K562 (cell line): ENCODE measurements around the gene TMEM170A. TPM values are rescaled to one million over a fixed set of nuclear protein-coding genes. Genes with fewer than 3 reads are reported as not detected.
A peak's percentile ranks its signal among the peaks of the same experiment; 100 is the strongest.

Experiments used
- CREM ChIP-seq: IDR thresholded peaks from 2 replicates; pipeline ENCODE4 v1.6.1; 2014; ENCODE audit warnings: antibody characterized with exemption, low read depth
- CXXC5 ChIP-seq: fragments of 250-450 bp; sonication (Bioruptor Pico); IDR thresholded peaks from 2 replicates; pipeline ENCODE4 v1.8.0; 2022; ENCODE audit warnings: inconsistent platforms, mild to moderate bottlenecking, moderate library complexity
- E2F4 ChIP-seq: sonication (generic); formaldehyde crosslinking; IDR thresholded peaks from 2 replicates; pipeline ENCODE4 v1.8.0; 2022; ENCODE audit warnings: mild to moderate bottlenecking, low read depth, missing genetic modification reagents
- ELF1 ChIP-seq: fragments of 200-800 bp; sonication (Bioruptor generic); IDR thresholded peaks from 2 replicates; pipeline ENCODE4 v1.6.1; 2016; ENCODE audit warnings: missing genetic modification characterization, missing compliant biosample characterization
- ELF2 ChIP-seq: fragments of 250-450 bp; sonication (Bioruptor Pico); IDR thresholded peaks from 2 replicates; pipeline ENCODE4 v1.5.0; 2021; ENCODE audit warnings: mild to moderate bottlenecking
- ETV5 ChIP-seq: sonication (generic); formaldehyde crosslinking; IDR thresholded peaks from 2 replicates; pipeline ENCODE4 v1.4.0; 2020; ENCODE audit warnings: low read depth, mild to moderate bottlenecking, missing genetic modification reagents
- FOXP4 ChIP-seq: sonication (generic); formaldehyde crosslinking; IDR thresholded peaks from 2 replicates; pipeline ENCODE4 v1.8.0; 2022; ENCODE audit warnings: mild to moderate bottlenecking, missing genetic modification reagents, borderline replicate concordance
- MTF1 ChIP-seq: fragments of 250-450 bp; sonication (Bioruptor Pico); IDR thresholded peaks from 2 replicates; pipeline ENCODE4 v1.9.0; 2021; ENCODE audit warnings: moderate library complexity, mild to moderate bottlenecking, inconsistent platforms, borderline replicate concordance
- PHB2 ChIP-seq: fragments of 450-650 bp; IDR thresholded peaks from 2 replicates; pipeline ENCODE4 v1.6.1; 2017; ENCODE audit warnings: low read depth
- TCF3 ChIP-seq: sonication (generic); formaldehyde crosslinking; IDR thresholded peaks from 2 replicates; pipeline ENCODE4 v1.4.0; 2020; ENCODE audit warnings: mild to moderate bottlenecking, missing genetic modification reagents
- TFAM ChIP-seq: fragments of 250-450 bp; sonication (Bioruptor Pico); conservative IDR thresholded peaks from 2 replicates; pipeline ENCODE4 v1.5.0; 2021; ENCODE audit warnings: mild to moderate bottlenecking, moderate library complexity
- ZBTB43 ChIP-seq: sonication (generic); formaldehyde crosslinking; IDR thresholded peaks from 2 replicates; pipeline ENCODE4 v1.8.0; 2023; ENCODE audit warnings: mild to moderate bottlenecking, missing genetic modification reagents
- ZFPM2 ChIP-seq: fragments of 250-450 bp; sonication (Bioruptor Pico); IDR thresholded peaks from 2 replicates; pipeline ENCODE4 v1.5.1; 2022; ENCODE audit warnings: mild to moderate bottlenecking
- ZHX1 ChIP-seq: fragments of 150-350 bp; conservative IDR thresholded peaks from 2 replicates; pipeline ENCODE4 v1.6.1; 2014; ENCODE audit warnings: low read length
- ZNF134 ChIP-seq: fragments of 250-450 bp; sonication (Bioruptor Pico); conservative IDR thresholded peaks from 2 replicates; pipeline ENCODE4 v1.4.0; 2020
- ZNF395 ChIP-seq: fragments of 200-800 bp; sonication (Bioruptor generic); IDR thresholded peaks from 2 replicates; pipeline ENCODE4 v1.6.1; 2017; ENCODE audit warnings: missing genetic modification characterization, missing compliant biosample characterization
- ZNF79 ChIP-seq: fragments of 250-450 bp; sonication (Bioruptor Pico); IDR thresholded peaks from 2 replicates; pipeline ENCODE4 v1.4.0; 2020; ENCODE audit warnings: low read depth, mild to moderate bottlenecking, moderate library complexity
- polyA plus RNA-seq, 8 experiments: library from polyadenylated mRNA; depleted of rRNA in 4 of 8; stranded (reverse) in 5 of 8; unstranded in 3 of 8; fragments of >200 nt; fragmentation: Nextera tagmentation in 2 of 8; fragmentation: Illumina TruSeq in 1 of 8; extraction: Ambion mirVana in 2 of 8; extraction: Trizol in 1 of 8; gene quantifications; 2 replicates each; pipeline versions ENCODE4 v1.2.1 to v1.2.3, GENCODE V29; 2011 to 2014; ENCODE audit warnings: inconsistent platforms in 1 of 8, missing spikeins in 1 of 8
- total RNA-seq, 7 experiments: library from RNA; depleted of rRNA in 6 of 7; stranded (reverse); fragments of >200 nt in 6 of 7; fragmentation: Illumina TruSeq in 2 of 7; extraction: Trizol in 2 of 7; gene quantifications; 2 replicates each; pipeline versions ENCODE4 v1.2.1 to v1.2.3, GENCODE V29; 2011 to 2021; ENCODE audit warnings: low replicate concordance in 1 of 7
- TF ChIP-seq, protein P1 (sequence below): fragments of 250-450 bp; sonication (Bioruptor Pico); IDR thresholded peaks from 2 replicates; pipeline ENCODE4 v1.9.0; 2021; ENCODE audit warnings: mild to moderate bottlenecking

The TMEM170A gene
- total and polyA plus RNA-seq, 9 of the 15 experiments (the other 6 are each of a cell fraction or from before 2014, with no cell fraction given), result 6.1 to 30.2 (median 15.0) TPM

DNA sequence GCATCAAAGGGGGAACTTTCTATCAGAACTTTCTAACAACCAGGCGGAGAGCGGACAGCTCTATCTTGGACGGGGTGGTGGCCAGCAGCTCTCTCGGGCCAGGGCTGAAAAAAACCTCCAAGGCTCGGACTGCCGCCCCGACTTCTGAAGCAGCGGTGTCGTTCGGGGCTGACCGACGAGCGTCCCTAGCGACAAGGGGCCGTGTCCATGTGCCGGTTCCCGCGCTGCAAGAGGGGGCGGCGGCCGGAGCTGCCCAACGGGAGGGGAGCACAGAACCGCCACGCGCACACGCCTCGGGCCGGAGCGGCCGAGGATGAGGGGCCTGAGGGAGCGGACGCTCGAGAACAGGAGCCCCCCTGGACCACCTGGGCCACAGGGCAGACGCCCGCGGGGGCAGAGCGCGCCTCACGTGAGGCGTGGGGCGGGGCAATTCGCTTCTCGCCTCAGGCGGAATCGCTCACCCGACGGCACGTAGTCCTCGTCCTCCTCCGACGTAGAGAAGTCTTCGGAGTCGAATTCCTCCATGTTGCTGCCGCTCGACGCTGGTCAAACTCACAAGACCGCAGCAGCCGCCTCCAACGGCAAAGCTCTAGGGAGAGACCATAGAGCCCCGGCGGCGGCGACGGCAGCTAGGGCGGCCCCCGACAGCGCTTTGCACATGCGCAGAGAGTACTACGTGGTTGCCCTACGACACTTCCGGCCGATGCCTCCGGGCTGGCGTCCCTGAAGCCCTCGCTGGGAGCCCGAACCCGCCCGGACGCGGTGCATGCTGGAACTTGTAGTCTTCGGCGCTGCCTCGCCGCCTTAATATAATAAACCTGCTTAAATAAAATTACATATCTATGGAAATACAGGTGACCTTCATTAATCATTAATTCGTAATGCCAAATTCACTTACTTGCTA, 31.4 kb downstream of the TMEM170A start, which contains the start of gene CFDP1 (continued):
- no peak for TF ChIP-seq FOXP4
- TF ChIP-seq CREM, result peak; percentile 95
- 0 out of 2 replicates have a peak, but pooled peaks have one; percentile 22 for TF ChIP-seq ELF2 (CRISPR knock-in tag)
- no peak for TF ChIP-seq ZFPM2
- no peak; the same call in 1 of the 2 replicates for TF ChIP-seq ETV5 (CRISPR knock-in tag)
- no peak for TF ChIP-seq ZBTB43 (CRISPR knock-in tag)
- peak; percentile 92 for TF ChIP-seq CXXC5 (CRISPR knock-in tag)
- TF ChIP-seq ZNF134 (CRISPR knock-in tag), result no peak
- TF ChIP-seq TFAM, result no peak
- TF ChIP-seq PHB2, result no peak
- TF ChIP-seq, protein P1, sequence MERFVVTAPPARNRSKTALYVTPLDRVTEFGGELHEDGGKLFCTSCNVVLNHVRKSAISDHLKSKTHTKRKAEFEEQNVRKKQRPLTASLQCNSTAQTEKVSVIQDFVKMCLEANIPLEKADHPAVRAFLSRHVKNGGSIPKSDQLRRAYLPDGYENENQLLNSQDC (CRISPR knock-in tag), result no peak
- TF ChIP-seq ZNF395 (CRISPR knock-in tag), result peak; percentile 77; the same call in 1 of the 2 replicates
- TF ChIP-seq MTF1 (CRISPR knock-in tag), result no peak
- TF ChIP-seq TCF3 (CRISPR knock-in tag), result no peak; the same call in 1 of the 2 replicates
- no peak for TF ChIP-seq ZNF79
- peak; percentile 41 for TF ChIP-seq ELF1
- TF ChIP-seq ZHX1, result no peak
- TF ChIP-seq E2F4, result peak; percentile 89
